Testis (tissue), 2 donors: Measurements from ENCODE around the gene HMCN1.

Experiments used
- POLR2A ChIP-seq: fragments of 450-650 bp; IDR thresholded peaks from one replicate; pipeline ENCODE4 v1.6.1; 2017; ENCODE audit warnings: antibody characterized with exemption, mild to moderate bottlenecking, moderate library complexity
- TF ChIP-seq, protein P1 (sequence below), 3 experiments: fragments of 450-650 bp in 2 of 3; fragments of 200-600 bp in 1 of 3; sonication (generic) in 1 of 3; IDR thresholded peaks; one replicate each; pipeline ENCODE4 v1.5.1; 2016 to 2019; ENCODE audit warnings: antibody characterized with exemption in 3 of 3, mild to moderate bottlenecking in 2 of 3, moderate library complexity in 1 of 3

- TF ChIP-seq, protein P1, sequence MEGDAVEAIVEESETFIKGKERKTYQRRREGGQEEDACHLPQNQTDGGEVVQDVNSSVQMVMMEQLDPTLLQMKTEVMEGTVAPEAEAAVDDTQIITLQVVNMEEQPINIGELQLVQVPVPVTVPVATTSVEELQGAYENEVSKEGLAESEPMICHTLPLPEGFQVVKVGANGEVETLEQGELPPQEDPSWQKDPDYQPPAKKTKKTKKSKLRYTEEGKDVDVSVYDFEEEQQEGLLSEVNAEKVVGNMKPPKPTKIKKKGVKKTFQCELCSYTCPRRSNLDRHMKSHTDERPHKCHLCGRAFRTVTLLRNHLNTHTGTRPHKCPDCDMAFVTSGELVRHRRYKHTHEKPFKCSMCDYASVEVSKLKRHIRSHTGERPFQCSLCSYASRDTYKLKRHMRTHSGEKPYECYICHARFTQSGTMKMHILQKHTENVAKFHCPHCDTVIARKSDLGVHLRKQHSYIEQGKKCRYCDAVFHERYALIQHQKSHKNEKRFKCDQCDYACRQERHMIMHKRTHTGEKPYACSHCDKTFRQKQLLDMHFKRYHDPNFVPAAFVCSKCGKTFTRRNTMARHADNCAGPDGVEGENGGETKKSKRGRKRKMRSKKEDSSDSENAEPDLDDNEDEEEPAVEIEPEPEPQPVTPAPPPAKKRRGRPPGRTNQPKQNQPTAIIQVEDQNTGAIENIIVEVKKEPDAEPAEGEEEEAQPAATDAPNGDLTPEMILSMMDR (IDR thresholded peaks at IDR 0.05): no peak
- TF ChIP-seq POLR2A: no peak
These were observed 202.4 kb downstream of the HMCN1 start for GRCh38 chr1:185936641-185937040.
